Measurements from ENCODE around the gene MTAP.
"Not testable (repeated sequence)": the region's sequence is repeated elsewhere in the genome, so short reads cannot be mapped to it uniquely, and the experiment has no call there.

MTAP gene

GRCh38 chr9:21931428-21931827 lies 129.0 kb downstream of the MTAP start:
- DNase-seq, result no peak

GRCh38 chr9:21933281-21933680 lies 130.8 kb downstream of the MTAP start:
- no peak for DNase-seq

- DNase-seq, result no peak
These were observed 131.4 kb downstream of the MTAP start for GRCh38 chr9:21933865-21934264.

GRCh38 chr9:21935631-21936030 lies 133.2 kb downstream of the MTAP start:
- no peak for DNase-seq

- DNase-seq, result no peak
These were observed 133.7 kb downstream of the MTAP start for GRCh38 chr9:21936161-21936560.

GRCh38 chr9:21941337-21941995 lies 139.0 kb downstream of the MTAP start:
- no peak for DNase-seq

- DNase-seq, result no peak
These were observed 141.0 kb downstream of the MTAP start for GRCh38 chr9:21943464-21943863.

- DNase-seq, result no peak
These were observed 143.2 kb downstream of the MTAP start for GRCh38 chr9:21945606-21946005.

GRCh38 chr9:21958833-21959232 lies 156.4 kb downstream of the MTAP start:
- no peak for DNase-seq

- DNase-seq, result not testable (repeated sequence)
These were observed 156.8 kb downstream of the MTAP start for GRCh38 chr9:21959268-21959667.

- DNase-seq, result no peak
These were observed 159.1 kb downstream of the MTAP start for GRCh38 chr9:21961569-21961968.

- DNase-seq, result peak in 5 of 6 experiments; percentile 17 to 55 (median 28)
These were observed 162.5 kb downstream of the MTAP start for GRCh38 chr9:21964925-21965385.

- DNase-seq, result peak in 2 of 6 experiments; percentile 11 to 21
These were observed 163.0 kb downstream of the MTAP start for GRCh38 chr9:21965401-21965951.

GRCh38 chr9:21966140-21966851 lies 163.9 kb downstream of the MTAP start:
- DNase-seq, result no peak

GRCh38 chr9:21967169-21967568 lies 164.7 kb downstream of the MTAP start:
- DNase-seq, result peak in 1 of 6 experiments; percentile 28

- DNase-seq, result no peak
These were observed 165.3 kb downstream of the MTAP start for GRCh38 chr9:21967702-21968101.

GRCh38 chr9:21968331-21969010 lies 166.0 kb downstream of the MTAP start:
- DNase-seq, result peak in 2 of 6 experiments; percentile 29 to 54

GRCh38 chr9:21969011-21969940 lies 166.8 kb downstream of the MTAP start:
- DNase-seq, result peak in 1 of 6 experiments; percentile 51

- DNase-seq, result peak in 1 of 6 experiments; percentile 10
These were observed 167.7 kb downstream of the MTAP start for GRCh38 chr9:21969951-21970799.

- DNase-seq, result no peak
These were observed 168.6 kb downstream of the MTAP start for GRCh38 chr9:21970800-21971640.
